KG1 (cell line): Measurements from ENCODE around the gene COL4A6.
"Not testable (repeated sequence)": the region's sequence is repeated elsewhere in the genome, so short reads cannot be mapped to it uniquely, and the experiment has no call there.

Experiments
- DNase-seq: peaks from one replicate; lab custom pipeline; 2025; lab: John Stamatoyannopoulos, UW

The COL4A6 gene

GRCh38 chrX:108399418-108400165 lies 38.6 kb downstream of the COL4A6 start:
- no peak for DNase-seq

- DNase-seq = no peak
Observed at GRCh38 chrX:108397627-108398391, 40.4 kb downstream of the COL4A6 start.

DNA sequence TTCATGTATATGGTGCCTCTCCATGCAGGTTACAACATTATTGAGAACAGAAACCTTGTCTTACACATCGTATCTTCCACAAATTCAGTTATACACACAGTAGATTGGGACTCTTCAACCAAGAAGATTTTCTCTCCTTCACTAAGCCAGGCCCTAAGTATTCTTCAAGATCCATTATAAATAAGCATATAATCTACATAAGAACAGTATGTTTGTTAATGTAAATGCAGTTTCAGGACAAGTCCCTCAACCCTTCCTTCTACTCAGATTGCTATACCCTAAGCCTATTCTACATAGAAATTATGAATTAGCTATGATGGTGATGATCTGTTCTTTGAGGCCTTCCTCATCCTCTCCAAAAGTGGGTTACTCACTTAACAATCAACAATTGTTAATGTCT lies 41.2 kb downstream of the COL4A6 start:
- DNase-seq = no peak

- DNase-seq = no peak
Observed at GRCh38 chrX:108396188-108396891, 41.9 kb downstream of the COL4A6 start.

- DNase-seq = not testable (repeated sequence)
Observed at GRCh38 chrX:108390976-108391717, 47.1 kb downstream of the COL4A6 start.

DNA sequence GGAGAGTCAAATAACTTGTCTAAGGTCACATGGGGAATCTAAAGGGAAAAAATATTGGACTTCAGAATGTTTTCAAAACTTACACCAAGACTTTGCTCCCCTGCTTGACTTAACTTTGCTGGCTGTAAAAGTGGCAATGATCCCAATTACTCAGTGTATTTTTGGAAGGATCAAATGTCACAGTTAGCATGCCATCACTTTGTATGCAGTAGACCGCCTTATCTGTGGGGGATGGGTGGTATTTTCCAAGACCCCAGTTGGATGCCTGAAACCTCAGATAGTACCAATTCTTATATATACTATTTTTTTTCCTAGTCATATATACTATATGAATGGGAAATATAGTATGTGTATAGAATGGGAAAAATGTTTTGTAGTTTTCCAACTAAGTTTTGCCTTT lies 53.4 kb downstream of the COL4A6 start:
- DNase-seq = no peak

DNA sequence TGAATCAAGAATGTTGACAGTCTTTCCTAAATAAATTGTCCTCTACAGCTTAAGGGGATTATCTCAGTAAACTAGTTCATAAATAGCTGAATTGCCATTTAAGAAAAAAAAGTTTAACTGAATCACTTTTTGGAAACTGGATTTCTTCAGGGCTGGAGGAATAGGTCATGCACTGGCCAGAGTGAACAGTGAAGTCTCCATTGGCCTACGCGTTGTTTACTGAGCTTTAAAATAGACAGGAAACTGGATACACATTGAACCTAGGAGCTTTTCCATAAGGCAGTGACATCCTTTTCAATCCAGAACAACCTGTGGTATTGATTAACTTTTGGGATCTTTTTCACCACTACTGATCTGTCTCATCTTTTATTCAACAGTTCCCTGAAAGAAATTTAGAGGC lies 58.0 kb downstream of the COL4A6 start:
- DNase-seq = no peak

- not testable (repeated sequence) for DNase-seq
Observed at GRCh38 chrX:108376821-108377220, 61.4 kb downstream of the COL4A6 start.

- not testable (repeated sequence) for DNase-seq
Observed at GRCh38 chrX:108375591-108375990, 62.6 kb downstream of the COL4A6 start.

GRCh38 chrX:108366644-108367406 lies 71.4 kb downstream of the COL4A6 start:
- no peak for DNase-seq

- no peak for DNase-seq
Observed at GRCh38 chrX:108362026-108362425, 76.2 kb downstream of the COL4A6 start.

- no peak for DNase-seq
Observed at GRCh38 chrX:108361316-108361715, 76.9 kb downstream of the COL4A6 start.

- DNase-seq = no peak
Observed at GRCh38 chrX:108359806-108360602, 78.2 kb downstream of the COL4A6 start.

DNA sequence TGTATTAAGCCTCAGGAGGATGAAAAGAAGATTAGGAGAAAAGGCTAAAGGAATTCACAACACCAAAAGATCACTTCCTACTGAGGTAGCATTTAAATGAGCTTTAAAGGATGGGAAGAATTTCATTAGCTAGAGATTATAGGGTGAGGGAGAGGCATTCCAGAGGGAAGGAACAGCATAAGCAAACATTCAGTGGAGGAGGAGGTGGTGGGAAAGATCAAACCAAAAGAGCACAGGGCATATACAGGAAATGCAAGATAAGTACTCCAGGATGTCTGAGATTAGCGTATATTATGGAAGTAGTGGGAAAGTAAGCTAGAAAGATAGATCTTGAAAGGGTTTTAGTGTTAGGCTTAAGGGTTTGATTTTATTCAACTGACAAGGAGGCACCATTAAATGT lies 84.8 kb downstream of the COL4A6 start:
- DNase-seq = no peak

GRCh38 chrX:108349210-108349609 lies 89.0 kb downstream of the COL4A6 start:
- no peak for DNase-seq

DNA sequence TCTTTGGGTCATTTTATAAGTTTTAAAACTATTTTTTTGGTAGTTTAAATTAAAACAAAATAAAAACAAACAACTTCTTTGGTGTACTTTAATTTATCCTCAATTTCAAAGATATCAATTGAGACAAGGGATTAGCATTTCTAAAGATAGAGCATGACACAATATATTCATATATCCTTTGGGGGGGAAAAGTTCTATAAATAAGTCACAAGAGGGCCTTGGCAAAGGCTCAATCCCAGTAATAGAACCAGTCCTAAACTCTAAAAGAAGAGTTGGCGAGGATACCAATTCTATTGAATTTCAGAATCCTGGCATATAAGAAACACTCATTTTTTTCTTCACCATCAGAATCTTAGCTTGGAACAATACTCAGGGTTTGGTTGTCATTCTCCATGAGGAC lies 89.7 kb downstream of the COL4A6 start:
- DNase-seq = no peak

- no peak for DNase-seq
Observed at GRCh38 chrX:108347800-108348199, 90.4 kb downstream of the COL4A6 start.

DNA sequence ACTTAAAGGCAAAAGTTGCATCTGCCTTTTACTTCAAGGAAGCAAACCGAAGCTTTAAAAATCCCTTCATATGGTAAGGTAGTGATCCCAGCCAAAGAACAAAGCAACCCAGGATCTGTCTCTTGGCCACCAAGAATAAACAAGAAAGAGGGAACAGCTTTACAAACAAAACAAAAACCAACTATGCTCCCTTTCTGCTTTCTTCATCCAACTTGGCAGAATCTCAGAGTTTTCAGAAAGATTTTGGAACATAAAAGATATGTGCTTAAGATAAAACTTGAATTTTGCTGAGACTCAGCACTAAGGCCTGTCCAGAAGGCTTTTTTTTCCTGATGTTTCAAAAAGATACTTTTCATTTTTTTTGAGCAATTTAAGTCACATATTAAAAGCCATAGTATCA lies 94.0 kb downstream of the COL4A6 start:
- DNase-seq = no peak

- DNase-seq = no peak
Observed at GRCh38 chrX:108341947-108342346, 96.3 kb downstream of the COL4A6 start.

GRCh38 chrX:108332281-108332680 lies 105.9 kb downstream of the COL4A6 start:
- DNase-seq = no peak
